Thyroid gland (tissue), 4 donors: ENCODE data around the gene NDRG3. TPM values are rescaled to one million over a fixed set of nuclear protein-coding genes. Genes with fewer than 3 reads are reported as not detected.

Source experiments
- DNase-seq, 2 donors: peaks; one replicate each; pipeline ENCODE4 v3.0.0-alpha.2; 2019
- H3K27ac ChIP-seq, 3 donors: fragments of 200-600 bp; sonication (generic); 1 replicate in 2 of 3; 2 replicates in 1 of 3; pipeline ENCODE4 v1.5.1; 2016 to 2019; ENCODE audit warnings: mild to moderate bottlenecking in 1 of 3, moderate library complexity in 1 of 3
- H3K27me3 ChIP-seq: fragments of 200-600 bp; sonication (generic); one replicate; pipeline ENCODE4 v1.5.1; 2019
- H3K36me3 ChIP-seq, 2 donors: fragments of 200-600 bp; sonication (generic); one replicate each; pipeline ENCODE4 v1.5.1; 2016 to 2019
- H3K4me1 ChIP-seq, 2 donors: fragments of 200-600 bp; sonication (generic); one replicate each; pipeline ENCODE4 v1.5.1; 2017 to 2019
- H3K4me3 ChIP-seq, 3 donors: fragments of 200-600 bp; sonication (generic); replicated peaks in 1 of 3; 1 replicate in 2 of 3; 2 replicates in 1 of 3; pipeline ENCODE4 v1.5.1; 2016; ENCODE audit warnings: mild to moderate bottlenecking in 1 of 3
- H3K9me3 ChIP-seq: fragments of 200-600 bp; sonication (generic); one replicate; pipeline ENCODE4 v1.5.1; 2017
- CTCF ChIP-seq, 6 experiments: fragments of 200-600 bp in 3 of 6; fragments of 450-650 bp in 3 of 6; sonication (generic) in 3 of 6; IDR thresholded peaks; one replicate each; pipeline ENCODE4 v1.5.1; 2016 to 2019; ENCODE audit warnings: antibody characterized with exemption in 6 of 6, mild to moderate bottlenecking in 2 of 6, inconsistent platforms in 1 of 6, moderate library complexity in 1 of 6
- POLR2A ChIP-seq, 2 donors: fragments of 450-650 bp; IDR thresholded peaks; one replicate each; pipeline ENCODE4 v1.6.1; 2017; ENCODE audit warnings: antibody characterized with exemption in 2 of 2, mild to moderate bottlenecking in 2 of 2, moderate library complexity in 1 of 2
- whole genome bisulfite sequencing, 2 donors: methylation state at CpG; one replicate each; pipeline ENCODE4 v1.1.5; 2017; 5-methylcytosine and 5-hydroxymethylcytosine counted together
- intact Hi-C: fragments of 100-400 bp; cut with DNase I; formaldehyde crosslinking; loops from one replicate; pipeline ENCODE4 v1.15.1; 2023
- total RNA-seq, 4 donors: library from RNA; depleted of rRNA; stranded (reverse); fragments of >200 nt; gene quantifications; one replicate each; pipeline ENCODE4 v1.2.3, GENCODE V29; 2016

NDRG3 gene
- total RNA-seq, 4 donors from 2014 or later: 14.6 to 32.1 (median 27.9) TPM

- TF ChIP-seq POLR2A (IDR thresholded peaks at IDR 0.05): no peak
- peak; percentile 39 to 80 (median 64) for TF ChIP-seq CTCF (IDR thresholded peaks at IDR 0.05)
- DNase-seq: peak; percentile 31 to 34
- H3K4me1 ChIP-seq: no peaks in the 10 kb centered on the region
- H3K36me3 ChIP-seq: peaks cover 2 to 6% of the 10 kb centered on the region in 2 donors
- no peaks in the 10 kb centered on the region for H3K9me3 ChIP-seq
- intact Hi-C loops: loop anchor here (10.0 kb wide), 1 partner anchor 150 kb away; the partner anchor contains the start of gene RAB5IF
- no peak overlapping the region for H3K4me3 ChIP-seq
- no peak overlapping the region for H3K27ac ChIP-seq
- 11 to 38% methylated on average over 2 of the region's 2 CpGs for WGBS, 2 donors
- no peaks in the 10 kb centered on the region for H3K27me3 ChIP-seq
Measured at GRCh38 chr20:36754656-36755222, 8.8 kb upstream of the NDRG3 start.

- TF ChIP-seq POLR2A (IDR thresholded peaks at IDR 0.05): no peak
- TF ChIP-seq CTCF (IDR thresholded peaks at IDR 0.05): no peak
- Histone ChIP-seq H3K9me3 (no peaks in the 10 kb centered on the region), H3K4me1 (no peaks in the 10 kb centered on the region), H3K27me3 (no peaks in the 10 kb centered on the region), H3K36me3 (peaks cover 2 to 6% of the 10 kb centered on the region in 2 donors), H3K27ac (no peak overlapping the region), H3K4me3 (no peak overlapping the region)
- intact Hi-C loops: loop anchor here (10.0 kb wide), 1 partner anchor 148 kb away; the partner anchor contains the start of gene RAB5IF
- DNase-seq: no peak
- WGBS, 2 donors: 88 to 91% methylated on average over 5 of the region's 5 CpGs
Measured at GRCh38 chr20:36752582-36752981, 6.7 kb upstream of the NDRG3 start.

- H3K27me3 ChIP-seq: no peaks in the 10 kb centered on the region
- H3K4me1 ChIP-seq: peaks cover 5 to 8% of the 10 kb centered on the region in 2 donors
- no peak for TF ChIP-seq CTCF (IDR thresholded peaks at IDR 0.05)
- no peak for TF ChIP-seq POLR2A (IDR thresholded peaks at IDR 0.05)
- peak overlapping the region; percentile 64 to 95 (median 79) for H3K4me3 ChIP-seq
- H3K9me3 ChIP-seq: no peaks in the 10 kb centered on the region
- H3K36me3 ChIP-seq: no peaks in the 10 kb centered on the region
- peak in 1 of 2 donors; percentile 7 for DNase-seq
- intact Hi-C loops: no loop called here
- 4 to 7% methylated on average over 14 to 17 of the region's 44 CpGs for WGBS, 2 donors
- peak overlapping the region in 2 of 3 donors; percentile 25 to 47 for H3K27ac ChIP-seq
Measured at GRCh38 chr20:36745234-36745926, 510 bp downstream of the NDRG3 start.

GRCh38 chr20:36744764-36745191, 1.1 kb downstream of the NDRG3 start:
- peak overlapping the region in 1 of 3 donors; percentile 95 for H3K4me3 ChIP-seq
- peaks cover 5 to 8% of the 10 kb centered on the region in 2 donors for H3K4me1 ChIP-seq
- no peaks in the 10 kb centered on the region for H3K27me3 ChIP-seq
- H3K9me3 ChIP-seq: no peaks in the 10 kb centered on the region
- H3K36me3 ChIP-seq: no peaks in the 10 kb centered on the region
- intact Hi-C loops: no loop called here
- DNase-seq: peak; percentile 15 to 48
- 20 to 21% methylated on average over 5 to 8 of the region's 8 CpGs for WGBS, 2 donors
- TF ChIP-seq POLR2A (IDR thresholded peaks at IDR 0.05) (no peak), CTCF (IDR thresholded peaks at IDR 0.05) (no peak)
- no peak overlapping the region for H3K27ac ChIP-seq

- Histone ChIP-seq H3K27me3 (no peaks in the 10 kb centered on the region), H3K4me3 (no peak overlapping the region), H3K4me1 (peaks cover 5 to 8% of the 10 kb centered on the region in 2 donors), H3K9me3 (no peaks in the 10 kb centered on the region), H3K27ac (no peak overlapping the region), H3K36me3 (no peaks in the 10 kb centered on the region)
- WGBS, 2 donors: 77 to 88% methylated on average over 4 of the region's 4 CpGs
- DNase-seq: no peak
- intact Hi-C loops: no loop called here
- TF ChIP-seq POLR2A (IDR thresholded peaks at IDR 0.05): no peak
- TF ChIP-seq CTCF (IDR thresholded peaks at IDR 0.05): no peak
Measured at GRCh38 chr20:36744243-36744642, 1.6 kb downstream of the NDRG3 start.
